Adrenal gland (tissue), 5 donors: Measurements from ENCODE around the gene SUPT5H.

Source experiments
- CTCF ChIP-seq, 6 experiments: fragments of 450-650 bp in 4 of 6; fragments of 200-600 bp in 2 of 6; sonication (generic) in 1 of 6; IDR thresholded peaks; 1 replicate in 5 of 6; 2 replicates in 1 of 6; pipeline versions ENCODE4 v1.5.1 to v1.8.0; 2016 to 2021; ENCODE audit warnings: antibody characterized with exemption in 6 of 6, mild to moderate bottlenecking in 2 of 6, moderate library complexity in 1 of 6
- POLR2A ChIP-seq, 2 donors: fragments of 450-650 bp; IDR thresholded peaks; one replicate each; pipeline ENCODE4 v1.6.1; 2017; ENCODE audit warnings: antibody characterized with exemption in 2 of 2, mild to moderate bottlenecking in 2 of 2, moderate library complexity in 1 of 2
- donor health status: DM: no; HTN: no; CAD: no.

DNA sequence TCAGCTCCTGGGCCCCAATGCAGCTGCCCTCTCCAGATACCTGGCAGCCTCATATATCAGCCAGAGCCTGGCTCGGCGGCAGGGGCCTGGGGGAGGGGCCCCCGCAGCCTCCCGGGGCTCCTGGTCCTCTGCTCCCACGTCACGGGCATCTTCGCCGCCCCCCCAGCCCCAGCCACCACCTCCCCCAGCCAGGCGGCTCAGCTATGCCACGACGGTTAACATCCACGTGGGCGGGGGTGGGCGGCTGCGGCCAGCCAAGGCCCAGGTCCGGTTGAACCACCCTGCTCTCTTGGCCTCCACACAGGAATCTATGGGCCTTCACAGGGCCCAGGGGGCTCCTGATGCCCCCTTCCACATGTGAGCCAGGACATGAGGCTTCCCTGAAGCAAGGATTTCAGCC is 20.4 kb upstream of the SUPT5H start:
- TF ChIP-seq POLR2A (IDR thresholded peaks at IDR 0.05) (no peak), CTCF (IDR thresholded peaks at IDR 0.05) (no peak)
